NCI-H524 (cell line): Measurements from ENCODE around the gene KLF12.
A peak's percentile ranks its signal among the peaks of the same experiment; 100 is the strongest.

Experiments used
- DNase-seq, 2 experiments: peaks; one replicate each; lab custom pipeline; 2025; lab: John Stamatoyannopoulos, UW

The KLF12 gene

DNA sequence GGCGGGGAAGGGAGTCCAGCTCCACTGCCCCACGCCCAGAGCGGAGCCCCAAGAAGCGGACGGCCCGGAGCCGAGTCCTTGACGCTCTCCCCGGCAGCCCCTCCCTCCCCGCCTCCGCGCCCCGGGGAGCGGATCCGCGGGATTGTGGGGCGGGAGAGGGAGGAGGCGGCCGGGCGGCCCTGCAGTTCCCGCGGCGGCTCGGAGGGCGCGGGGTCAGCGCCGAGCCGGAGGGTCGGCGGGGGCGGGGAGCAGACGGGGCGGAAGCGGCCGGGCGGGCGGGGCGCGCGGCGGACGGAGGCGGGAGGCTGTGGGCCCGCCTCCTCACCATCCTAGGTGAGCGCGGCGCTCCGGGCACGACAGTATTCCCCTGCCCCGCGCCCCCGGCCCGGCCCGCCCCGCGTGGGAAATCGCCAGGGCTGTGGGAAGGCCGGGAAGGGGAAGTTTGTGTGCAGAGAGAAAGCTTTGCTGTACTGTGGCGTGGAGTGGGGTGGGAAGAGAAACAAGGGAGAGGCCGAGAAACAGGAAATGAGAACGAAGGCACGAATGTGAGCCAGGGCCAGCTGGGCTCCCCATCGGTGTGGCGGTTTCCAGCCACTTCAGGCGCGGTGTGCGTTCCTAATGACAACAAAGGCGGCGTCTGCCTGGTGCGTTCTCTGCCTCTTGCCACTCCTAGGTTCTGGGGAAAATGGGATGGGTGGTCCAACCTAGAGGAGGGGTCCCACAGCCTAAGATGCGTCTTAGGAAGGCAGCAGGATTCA, 1.3 kb upstream of the KLF12 start:
- DNase-seq = peak; percentile 43 to 75

DNA sequence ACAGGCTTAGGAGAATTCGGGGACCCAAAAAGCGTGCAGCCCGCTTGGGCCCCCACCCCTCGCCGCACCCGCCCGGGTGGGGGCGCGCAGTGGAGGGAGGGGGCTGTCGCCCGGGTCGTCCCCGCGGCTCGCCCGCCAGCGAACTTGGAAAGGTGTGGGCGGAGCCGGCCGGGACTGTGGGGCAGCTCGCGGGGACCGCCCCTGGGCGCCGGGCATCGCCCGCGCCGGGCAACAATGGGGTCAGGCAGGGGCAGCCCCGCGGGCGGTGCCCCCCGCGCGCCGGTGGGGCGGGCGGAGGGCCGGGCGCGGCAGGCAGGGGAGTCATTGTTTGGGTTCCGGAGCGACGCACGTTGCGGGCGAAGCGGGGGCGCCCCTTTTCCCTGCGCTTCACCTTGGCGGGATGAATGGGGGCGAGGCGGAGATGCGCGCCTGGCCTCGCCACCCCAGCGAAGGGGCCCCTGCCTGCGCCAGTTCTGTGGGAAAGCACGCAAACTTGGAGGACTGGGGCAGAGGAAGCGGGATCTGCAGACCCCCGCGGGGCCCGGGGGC, 647 bp upstream of the KLF12 start:
- peak in 1 of 2 experiments; percentile 76 for DNase-seq

- DNase-seq = peak; percentile 74 to 89
Measured at GRCh38 chr13:74133657-74134201, 475 bp downstream of the KLF12 start.

- DNase-seq = peak in 1 of 2 experiments; percentile 64
Measured at GRCh38 chr13:74132776-74133656, 1.2 kb downstream of the KLF12 start.

GRCh38 chr13:74132152-74132775, 1.9 kb downstream of the KLF12 start:
- peak in 1 of 2 experiments; percentile 15 for DNase-seq

DNA sequence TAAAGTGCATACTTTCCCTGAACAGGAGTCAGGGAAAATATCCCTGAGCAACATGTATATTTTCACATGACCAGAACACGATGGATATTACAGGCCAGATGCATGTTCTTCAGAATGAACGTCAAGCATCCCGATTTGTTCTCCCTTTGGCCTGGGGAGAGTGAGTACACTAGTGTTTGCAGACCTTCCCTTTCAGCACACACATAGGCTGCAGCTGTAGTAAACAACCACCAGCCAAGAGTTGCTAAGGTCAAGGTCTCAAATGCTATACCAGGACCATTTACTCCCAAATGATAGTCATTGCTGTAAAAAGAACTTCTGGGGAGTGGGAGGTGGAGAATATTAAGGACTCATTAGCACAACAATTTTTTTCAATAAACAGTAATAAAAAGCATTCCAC, 3.0 kb downstream of the KLF12 start:
- DNase-seq = no peak

DNA sequence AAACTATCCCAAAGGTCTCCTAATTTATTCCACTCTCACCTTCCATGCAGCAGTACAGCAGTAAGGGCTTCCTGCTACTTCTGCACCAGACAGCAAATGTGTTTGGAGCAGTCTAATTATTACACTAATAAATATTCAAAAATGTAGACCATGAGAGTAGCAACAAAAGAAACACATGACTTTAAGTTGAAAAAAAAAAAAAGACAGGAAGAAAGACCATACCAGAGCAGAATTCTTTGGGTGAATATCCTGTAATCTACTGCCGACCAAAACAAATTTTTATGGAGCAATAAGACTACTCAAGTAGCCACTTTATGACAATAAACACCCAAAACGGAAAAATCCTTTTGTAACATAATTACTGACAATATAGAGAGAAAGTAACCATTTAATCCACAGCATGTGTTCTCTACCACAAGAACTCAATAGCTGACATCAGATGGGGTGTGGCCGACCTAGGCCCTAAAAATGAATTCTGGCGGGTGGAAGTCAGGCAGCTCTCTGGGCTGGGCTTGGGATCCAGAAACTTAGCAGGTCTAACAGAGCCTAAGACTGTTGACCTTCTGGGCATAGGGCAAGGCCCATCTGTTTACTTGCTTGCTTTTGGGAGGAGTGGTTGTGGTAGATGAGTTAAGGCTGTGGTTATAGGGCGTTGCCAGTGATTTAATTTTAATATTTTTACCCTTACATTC, 4.6 kb downstream of the KLF12 start:
- no peak for DNase-seq

DNA sequence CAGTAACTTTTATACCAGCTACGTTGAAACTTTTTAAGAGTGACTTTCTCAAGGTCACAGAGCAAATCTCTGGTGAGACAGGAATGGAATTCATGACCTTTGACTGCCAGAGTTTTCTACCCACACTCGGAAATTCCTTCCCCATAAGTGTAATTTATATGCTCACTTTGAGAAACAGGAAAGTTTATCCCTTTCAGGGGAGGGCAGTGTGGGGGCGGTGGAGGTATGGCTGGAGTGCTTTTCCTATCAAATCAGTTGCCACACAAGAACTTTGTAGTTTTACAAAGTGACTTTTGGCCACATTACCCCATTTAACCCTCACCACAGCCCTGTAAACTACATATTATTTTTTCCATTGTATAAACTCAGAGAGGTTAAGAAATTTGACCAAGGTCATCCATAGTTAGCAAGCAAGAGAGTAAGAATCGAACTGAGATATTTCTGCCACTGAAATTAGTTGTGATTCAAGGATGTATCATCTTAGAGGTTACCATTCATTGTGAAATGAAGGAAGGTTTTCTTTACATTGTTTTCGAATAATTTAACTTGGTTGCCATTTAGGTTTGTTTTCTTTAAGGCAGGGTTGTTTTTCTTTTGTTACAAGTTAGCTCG, 5.9 kb downstream of the KLF12 start:
- DNase-seq = no peak

GRCh38 chr13:74118328-74118727, 15.9 kb downstream of the KLF12 start:
- no peak for DNase-seq

DNA sequence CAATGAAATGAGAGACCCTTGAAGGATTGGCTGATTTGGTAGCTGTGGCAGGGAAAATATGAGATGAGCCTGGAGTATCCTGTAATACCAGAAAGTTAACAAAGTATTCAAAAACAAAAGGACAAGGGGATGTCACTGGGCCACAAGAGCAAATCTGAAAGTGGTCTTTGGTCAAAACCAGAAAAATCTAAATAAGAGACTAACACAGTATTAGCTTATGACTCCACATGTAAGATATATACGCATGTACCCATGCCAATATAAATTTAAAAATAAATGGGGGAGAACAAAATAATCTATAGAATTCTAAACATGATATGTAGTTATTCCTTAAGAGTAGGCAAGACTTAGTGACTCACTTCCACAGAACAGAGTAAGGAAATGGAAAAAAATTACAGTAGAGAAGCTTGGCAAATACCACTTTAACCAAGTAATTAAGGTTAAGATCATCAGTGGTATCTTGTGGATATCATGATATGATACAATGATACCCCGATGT, 16.9 kb downstream of the KLF12 start:
- DNase-seq = no peak

DNA sequence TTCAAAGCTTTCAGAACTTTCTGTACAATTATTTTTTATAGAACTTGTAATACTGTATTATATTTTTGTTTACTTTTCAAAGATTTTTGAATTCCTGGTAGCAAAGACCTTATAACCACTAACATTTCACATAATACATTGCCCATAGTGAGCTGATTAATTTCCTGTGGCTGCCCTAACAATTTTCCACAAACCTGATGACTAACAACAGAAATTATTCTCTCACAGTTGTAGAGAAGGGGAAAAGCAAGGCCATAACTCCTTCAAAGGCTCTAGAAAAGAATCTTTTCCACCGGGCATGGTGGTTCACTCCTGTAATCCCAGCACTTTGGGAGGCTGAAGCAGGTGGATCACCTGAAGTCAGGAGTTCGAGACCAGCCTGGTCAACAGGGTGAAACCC, 19.1 kb downstream of the KLF12 start:
- no peak for DNase-seq

DNA sequence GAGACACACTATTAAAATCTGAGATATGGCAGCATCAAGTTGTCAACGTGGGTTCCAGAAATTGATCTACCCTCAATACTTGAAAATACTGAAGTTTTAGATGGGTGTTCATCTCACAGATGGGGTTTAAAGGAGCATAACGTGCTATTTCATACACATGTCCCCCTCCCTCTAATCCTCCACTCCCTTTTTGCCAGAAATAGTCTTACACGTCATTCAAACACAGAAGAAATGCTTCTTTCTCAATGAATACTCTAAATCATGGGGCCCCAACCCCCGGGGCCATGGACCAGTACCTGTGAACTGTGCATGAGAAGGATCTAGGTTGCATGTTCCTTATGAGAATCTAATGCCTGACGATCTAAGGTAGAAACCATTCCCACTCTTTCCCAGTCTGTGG, 19.6 kb downstream of the KLF12 start:
- no peak for DNase-seq

DNA sequence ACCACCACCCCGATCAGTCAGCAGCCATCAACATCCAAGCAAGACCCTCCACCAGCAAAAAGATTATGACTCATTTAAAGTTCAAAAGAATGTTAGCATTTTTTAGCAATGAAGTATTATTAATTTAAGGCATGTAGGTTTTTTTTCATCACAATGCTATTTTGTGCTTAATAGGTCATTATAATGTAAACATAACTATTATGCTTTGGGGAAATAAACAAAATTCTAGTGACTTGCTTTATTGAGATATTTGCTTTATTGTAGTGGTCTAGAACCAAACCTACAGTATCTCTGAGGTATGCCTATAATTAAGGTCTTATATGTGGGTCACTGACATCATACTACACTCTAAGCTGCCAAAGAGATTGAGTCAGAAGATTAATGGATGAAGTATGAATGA, 20.0 kb downstream of the KLF12 start:
- no peak for DNase-seq

GRCh38 chr13:74111901-74112824, 22.0 kb downstream of the KLF12 start:
- DNase-seq = no peak

DNA sequence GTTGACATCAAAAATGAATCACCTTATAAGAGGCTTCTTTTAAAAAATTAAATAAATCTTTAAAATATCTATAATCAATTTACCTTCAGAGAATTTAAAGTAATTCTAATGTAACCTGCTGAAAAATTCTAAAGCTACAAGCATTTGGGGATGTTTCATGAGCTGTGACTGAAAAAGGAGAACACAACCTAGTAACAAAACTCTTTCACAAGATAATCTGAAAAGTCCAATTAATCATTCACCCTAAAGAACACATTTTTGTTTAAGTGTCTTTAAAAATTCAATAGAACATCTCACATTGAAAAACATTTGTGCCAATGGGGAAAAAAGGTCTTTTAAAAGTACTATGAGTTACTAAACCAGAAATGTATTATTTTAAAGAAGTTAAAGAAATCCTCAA, 22.8 kb downstream of the KLF12 start:
- DNase-seq = no peak

GRCh38 chr13:74110053-74110452, 24.2 kb downstream of the KLF12 start:
- DNase-seq = no peak

- DNase-seq = no peak
Measured at GRCh38 chr13:74107598-74107997, 26.6 kb downstream of the KLF12 start.

GRCh38 chr13:74105871-74106270, 28.3 kb downstream of the KLF12 start:
- no peak for DNase-seq

GRCh38 chr13:74104661-74105275, 29.4 kb downstream of the KLF12 start:
- DNase-seq = no peak
